IPS-11a (cell line): ENCODE data around the gene NXN.
"Not testable (repeated sequence)": the region's sequence is repeated elsewhere in the genome, so short reads cannot be mapped to it uniquely, and the experiment has no call there.

ENCODE experiments used
- H3K4me3 ChIP-seq: one replicate; pipeline ENCODE4 v1.5.1; 2013; ENCODE audit warnings: low read depth, low read length, control low read depth

Gene NXN

DNA sequence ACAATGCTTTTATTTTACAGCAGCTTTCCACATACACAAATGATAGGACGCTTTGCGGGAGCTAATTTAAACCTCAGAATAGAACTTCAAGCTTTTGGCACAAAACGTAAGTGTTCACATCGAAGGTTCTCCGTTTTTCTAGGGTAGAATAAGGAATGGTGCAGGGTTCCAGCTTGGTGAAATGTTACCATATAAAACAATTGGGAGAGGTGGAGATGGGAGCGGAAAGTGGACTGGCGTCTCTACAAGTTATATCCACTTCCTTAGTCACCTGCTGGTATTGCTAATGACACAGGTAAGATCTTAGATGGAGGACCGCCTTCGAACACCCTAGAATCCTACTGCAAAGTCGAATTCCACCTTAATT lies 1.7 kb upstream of the NXN start:
- no peak overlapping the region for H3K4me3 ChIP-seq

DNA sequence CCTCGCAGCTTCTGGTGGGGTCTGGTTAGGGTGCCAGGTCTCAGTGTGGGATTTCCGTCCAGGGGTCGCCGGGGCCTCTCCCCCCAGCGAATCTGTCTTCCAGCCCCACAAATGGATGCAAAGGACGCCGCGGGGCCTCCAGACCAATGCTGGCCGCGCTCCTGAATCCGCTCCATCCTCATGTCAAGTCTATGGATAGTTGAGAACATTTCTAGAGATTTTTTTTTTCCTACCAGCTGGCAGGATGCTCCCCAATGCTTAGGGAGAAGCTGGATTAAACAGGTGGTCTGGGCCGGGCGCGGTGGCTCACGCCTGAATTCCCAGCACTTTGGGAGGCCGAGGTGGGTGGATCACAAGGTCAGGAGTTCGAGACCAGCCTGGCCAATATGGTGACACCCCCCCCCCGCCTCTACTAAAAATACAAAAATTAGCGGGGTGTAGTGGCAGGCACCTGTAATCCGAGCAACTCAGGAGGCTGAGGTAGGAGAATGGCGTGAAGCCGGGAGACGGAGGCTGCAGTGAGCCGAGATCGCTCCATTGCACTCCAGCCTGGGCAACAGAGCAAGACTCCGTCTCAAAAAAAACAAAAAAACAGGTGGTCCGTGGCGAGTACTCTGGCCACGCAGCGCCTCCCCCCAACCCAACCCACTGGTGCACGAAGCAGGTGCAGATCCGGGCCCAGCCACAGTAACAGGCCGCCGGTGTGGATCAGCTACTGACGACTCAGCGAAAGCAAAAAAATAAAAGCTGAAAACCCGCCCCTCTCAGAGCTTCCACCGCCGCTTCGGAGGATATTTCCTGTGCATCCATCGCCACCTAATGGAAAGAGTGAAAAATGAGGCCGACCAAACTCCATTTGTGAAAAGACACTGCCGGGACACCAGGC lies 1.1 kb upstream of the NXN start:
- peak overlapping the region; percentile 39 for H3K4me3 ChIP-seq

DNA sequence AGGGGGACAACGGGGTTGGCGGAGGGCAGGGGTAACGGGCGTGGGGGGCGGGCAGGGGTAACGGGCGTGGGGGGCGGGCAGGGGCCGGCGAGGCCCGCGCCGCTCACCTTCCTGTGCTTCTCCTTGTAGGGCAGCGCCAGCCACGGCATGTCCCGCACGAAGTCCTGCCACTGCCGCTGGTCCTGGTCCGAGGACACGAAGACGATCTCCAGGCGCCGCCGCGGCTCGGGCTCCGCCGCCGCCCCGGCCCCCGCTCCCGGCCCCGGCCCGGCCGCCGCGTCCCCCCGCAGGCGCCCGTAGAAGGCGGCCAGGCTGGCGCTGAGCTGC lies 401 bp downstream of the NXN start:
- peak overlapping the region; percentile 78 for H3K4me3 ChIP-seq

DNA sequence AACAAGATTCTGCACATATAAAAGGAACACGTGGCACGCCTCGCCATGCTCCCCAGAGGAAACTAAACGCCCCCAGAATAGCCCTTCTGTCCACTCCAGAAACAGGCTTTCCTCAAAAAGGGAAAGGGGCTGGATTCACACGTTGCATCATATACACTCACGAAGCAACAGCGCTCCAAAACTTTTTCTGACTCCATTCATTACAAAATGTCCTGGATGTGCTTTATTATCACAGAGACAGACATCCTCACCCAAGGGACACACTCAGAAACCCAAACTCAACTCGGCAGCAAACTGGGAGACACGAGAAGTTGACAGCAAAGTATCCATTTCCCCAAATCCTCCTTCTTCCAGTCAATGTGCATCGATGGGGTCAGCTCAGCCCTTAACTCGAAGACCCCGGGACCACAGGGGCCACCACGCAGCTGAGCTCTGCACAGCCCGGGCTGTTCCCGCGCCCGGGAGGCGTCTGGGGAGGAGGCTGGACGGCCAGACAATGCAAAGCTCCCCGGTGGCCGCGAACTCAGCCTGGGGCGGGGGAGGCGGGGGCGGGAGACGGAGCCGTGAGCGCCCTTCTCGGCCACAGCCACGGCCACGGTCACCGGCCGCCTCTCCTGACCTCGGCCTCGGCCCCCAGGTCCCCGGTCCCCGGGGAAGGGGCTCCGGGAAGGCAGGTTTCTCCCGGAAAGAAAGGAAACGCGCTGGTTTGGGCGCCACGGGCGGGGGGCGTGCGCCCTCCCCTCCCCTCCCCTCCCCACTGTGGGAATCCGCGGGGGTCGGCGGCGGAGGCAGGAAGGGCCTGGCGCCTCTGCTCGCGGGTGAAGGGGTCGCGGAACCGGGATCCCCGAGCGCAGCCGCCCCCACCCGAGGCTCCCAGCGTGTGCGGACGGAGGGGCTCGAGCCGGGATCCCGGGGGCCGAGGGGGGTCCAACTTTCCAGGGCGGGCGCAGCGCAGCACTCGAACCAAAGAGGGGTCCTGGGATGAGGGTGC lies 1.2 kb downstream of the NXN start:
- peak overlapping the region; percentile 75 for H3K4me3 ChIP-seq

DNA sequence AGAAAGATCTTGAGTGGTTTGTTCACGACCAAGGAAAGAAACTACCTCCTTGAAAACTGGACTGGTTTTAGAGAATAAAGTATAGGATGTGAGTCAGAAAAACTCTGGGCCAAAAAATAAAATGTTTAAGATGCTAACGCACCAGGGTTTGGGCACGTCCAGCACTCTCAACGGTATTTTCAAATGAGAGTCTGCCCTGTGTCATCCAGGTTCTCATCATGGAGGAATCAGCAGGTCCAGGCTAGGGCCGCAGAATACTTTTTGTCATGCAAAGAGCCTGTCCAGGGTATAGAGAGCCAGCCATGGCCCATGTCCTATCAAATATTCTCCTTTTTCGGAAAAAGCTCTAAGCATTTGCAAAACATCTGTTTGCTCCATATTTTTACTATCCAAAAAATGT lies 2.4 kb downstream of the NXN start:
- peak overlapping the region; percentile 75 for H3K4me3 ChIP-seq

DNA sequence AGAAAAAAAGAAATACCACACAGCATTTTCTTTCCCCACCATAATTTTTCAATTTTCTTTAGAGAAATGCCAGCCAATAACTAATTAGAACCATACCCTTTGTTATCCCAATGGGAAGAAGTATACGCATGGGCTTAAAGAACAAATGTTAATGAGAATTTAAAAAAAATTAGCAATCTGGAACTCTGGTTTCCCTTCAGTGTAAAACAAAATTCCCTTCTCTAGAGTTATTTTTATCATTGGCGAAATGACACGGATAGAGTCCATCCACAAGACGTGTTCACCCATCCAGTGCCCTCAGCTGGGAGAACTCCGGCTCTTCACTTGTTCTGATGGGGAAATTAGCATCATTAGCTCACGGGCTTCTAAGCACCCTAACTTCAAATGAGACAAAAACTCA lies 3.3 kb downstream of the NXN start:
- H3K4me3 ChIP-seq = no peak overlapping the region

DNA sequence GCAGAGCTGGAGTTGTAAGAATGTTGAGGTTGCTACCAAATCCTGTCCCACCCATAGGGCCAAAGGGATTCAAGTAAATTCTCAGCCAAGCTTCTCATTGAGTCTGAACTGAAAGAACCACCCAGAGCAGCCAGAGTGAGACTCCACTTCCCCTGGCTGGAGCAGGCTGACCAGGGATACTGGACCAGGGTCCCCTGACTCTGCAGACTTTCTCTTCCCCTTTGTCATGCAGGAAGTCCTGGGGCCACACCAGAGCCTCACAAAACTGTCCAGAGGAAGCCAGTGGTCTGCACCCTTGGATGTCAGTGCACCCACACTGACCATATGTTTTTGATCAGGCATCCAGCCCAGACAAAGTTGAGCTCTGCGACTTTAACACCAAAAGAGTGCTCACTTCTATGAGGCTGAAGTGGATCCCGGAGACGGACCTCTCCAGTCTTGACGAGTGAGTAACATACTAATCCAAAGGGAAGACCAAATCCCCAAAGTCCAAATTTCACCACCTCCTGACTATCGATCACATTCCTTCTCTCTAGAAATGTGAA lies 4.1 kb downstream of the NXN start:
- no peak overlapping the region for H3K4me3 ChIP-seq

DNA sequence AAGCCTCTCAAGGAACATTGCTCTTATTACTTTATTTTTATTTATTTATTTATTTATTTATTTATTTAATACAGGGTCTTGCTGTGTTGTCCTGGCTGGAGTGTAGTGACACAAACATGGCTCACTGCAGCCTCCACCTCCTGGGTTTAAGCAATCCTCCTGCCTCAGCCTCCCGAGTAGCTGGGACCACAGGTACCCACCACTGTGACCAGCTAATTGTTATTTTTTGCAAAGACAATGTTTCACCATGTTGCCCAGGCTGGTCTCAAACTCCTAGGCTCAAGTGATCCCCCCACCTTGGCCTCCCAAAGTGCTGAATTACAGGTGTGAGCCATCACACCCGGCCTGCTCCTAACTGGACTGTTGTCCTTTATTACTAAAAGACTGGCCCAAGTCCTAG lies 4.8 kb downstream of the NXN start:
- H3K4me3 ChIP-seq = not testable (repeated sequence)

DNA sequence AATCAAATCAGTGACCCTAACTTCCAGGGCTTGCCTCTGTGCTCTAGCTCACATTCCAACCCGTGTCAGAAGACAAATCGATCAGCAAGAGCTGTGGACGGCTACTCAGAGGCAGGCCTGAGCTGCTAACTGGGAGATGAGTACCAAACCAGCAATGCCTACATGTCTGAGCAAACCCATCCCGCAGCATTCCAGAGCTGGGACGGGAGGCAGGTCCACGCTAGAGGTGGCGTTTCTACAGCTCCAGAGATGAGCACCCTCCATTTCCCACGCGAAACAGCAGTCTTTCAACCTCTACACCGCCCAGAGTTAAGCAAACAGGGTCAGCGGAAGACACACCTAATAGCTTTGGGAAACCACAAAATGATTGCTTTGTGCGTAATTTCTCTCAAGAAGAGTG lies 6.5 kb downstream of the NXN start:
- no peak overlapping the region for H3K4me3 ChIP-seq

DNA sequence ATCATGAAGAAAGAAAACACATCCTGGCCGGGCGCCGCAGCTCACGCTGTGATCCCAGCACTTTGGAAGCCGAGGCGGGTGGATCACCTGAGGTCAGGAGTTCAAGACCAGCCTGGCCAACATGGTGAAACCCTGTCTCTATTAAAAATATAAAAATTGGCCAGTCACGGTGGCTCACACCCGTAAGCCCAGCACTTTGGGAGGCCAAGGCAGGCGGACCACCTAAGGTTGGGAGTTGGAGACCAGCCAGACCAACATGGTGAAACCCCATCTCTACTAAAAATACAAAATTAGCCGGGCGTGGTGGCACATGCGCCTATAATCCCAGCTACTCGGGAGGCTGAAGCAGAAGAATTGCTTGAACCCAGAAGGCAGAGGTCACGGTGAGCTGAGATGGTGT lies 7.7 kb downstream of the NXN start:
- not testable (repeated sequence) for H3K4me3 ChIP-seq

DNA sequence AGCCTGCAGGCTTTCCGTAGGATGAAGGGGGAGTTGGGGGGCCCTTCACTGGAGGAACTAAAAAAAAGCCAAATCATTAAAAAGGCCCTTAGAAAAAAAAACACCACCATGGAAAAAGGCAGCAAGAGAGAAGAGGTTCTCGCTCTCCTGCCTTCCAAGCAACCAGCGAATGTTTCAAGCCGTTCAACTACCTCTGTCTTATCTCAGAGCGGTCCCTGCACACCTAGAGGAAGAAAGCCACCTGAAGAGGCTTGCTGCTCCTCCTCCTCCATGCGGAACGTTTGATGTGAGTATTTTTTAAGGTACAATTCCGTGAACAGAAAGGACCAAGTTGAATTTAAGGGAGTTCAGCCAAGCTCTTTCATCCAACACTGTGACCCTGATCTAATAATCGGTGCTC lies 9.2 kb downstream of the NXN start:
- H3K4me3 ChIP-seq = no peak overlapping the region

DNA sequence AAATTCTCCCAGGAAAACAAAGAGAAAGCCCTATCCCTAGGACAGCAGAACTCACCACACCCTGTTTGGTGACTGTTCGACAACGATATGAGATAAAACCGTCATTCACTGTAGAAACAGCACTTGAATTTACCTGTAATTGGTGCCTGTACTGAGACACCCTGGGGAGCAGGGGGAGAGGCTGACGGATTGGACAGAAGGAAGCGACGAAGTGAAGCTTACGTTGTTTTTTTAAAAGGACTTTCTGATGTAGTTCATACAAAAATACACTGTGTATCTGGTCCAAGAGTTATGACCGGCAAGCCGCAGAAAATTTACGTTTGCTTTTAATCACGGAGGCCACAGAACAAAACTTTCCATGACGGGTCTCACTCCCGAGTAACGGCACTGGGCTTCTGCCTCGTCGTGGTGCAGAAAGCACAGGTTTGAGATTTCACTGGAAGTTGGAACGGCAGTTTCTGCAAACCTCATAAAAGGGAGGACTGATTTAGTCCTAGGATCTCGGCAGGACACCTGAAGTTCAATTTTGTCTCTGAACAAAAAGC lies 9.7 kb downstream of the NXN start:
- H3K4me3 ChIP-seq = no peak overlapping the region

DNA sequence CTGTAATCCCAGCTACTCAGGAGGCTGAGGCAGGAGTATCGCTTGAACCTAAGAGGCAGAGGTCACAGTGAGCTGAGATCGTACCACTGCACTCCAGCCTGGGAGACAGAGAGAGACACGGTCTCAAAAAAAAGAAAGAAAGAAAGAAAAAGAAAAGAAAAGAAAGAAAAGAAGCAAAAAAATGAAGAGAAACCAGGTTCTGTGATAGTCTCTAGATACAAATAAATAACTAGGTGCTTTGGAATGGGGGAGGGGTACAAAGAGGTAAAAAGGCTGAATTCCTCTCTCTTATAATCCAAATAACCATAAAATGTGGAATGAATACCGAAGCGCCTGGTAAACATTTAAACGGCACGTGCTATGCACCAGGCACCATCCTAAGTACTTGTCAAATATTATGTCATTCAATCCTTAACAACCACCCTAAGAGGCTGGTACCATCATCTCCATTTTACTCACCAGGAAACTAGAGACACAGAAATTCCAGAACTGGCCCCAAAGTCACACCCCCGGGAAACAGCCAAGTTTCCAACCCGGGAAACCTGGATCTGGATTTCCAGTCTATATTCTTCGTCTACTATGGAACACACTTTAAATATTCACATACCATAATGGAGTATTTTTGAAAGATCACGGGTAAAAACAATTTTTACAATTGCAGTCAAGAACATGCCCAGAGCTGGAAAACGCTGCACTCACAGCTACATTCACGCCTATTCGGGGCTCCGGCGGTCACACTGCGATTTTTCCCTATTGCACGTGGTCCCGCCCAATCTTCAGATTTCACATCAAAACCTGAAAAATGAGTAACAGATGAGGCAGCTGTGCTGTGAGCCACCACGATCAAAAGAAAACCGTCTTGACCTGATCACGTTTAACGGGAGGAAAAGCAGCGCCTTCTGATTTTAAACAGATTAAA lies 10.5 kb downstream of the NXN start:
- no peak overlapping the region for H3K4me3 ChIP-seq

DNA sequence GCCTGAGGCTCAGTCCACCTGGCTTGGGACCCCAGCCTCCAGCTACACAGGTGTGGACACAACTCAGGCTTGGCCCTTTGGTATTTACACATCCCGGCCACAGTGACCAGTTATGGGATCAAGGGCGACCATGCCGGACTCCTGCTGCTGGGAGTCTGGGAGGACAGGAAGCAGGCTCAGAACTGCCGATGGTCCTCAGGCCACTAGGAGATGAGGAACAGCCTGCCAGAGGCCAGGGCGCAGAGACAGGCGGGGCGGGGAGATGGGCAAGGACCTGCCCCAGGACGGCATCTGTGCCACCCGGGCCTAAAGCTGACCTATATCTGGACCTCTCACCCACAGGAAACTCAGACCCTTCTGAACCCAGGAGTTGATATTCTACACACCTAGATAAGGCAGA lies 12.5 kb downstream of the NXN start:
- no peak overlapping the region for H3K4me3 ChIP-seq

DNA sequence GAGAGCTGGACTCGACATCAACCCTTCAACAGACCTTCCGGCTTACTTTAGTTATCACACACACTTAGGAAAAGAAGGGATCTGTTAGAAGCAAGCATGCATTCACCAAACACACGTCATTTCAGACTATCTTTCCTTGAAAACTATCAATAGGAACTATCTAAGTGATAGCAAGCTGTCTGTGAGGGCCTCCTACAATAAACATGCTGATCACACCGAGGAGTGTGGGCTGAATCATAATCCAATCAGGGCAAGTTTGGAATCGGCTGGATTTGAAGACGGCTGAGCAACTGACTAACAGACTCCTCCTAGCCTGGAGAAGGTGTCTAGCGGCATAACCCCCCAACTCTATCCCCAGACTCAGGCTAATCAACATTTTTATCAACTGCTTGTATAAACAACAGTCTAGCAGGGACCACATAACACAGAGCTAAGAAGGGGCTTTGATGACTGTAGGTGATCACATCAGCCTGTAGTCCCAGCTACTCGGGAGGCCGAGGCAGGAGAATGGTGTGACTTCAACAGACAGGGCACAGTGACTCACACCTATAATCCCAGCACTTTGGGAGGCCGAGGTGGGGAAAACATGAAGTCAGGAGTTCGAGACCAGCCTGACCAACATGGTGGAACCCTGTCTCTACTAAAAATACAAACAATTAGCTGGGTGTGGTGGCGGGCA lies 14.1 kb downstream of the NXN start:
- no peak overlapping the region for H3K4me3 ChIP-seq

DNA sequence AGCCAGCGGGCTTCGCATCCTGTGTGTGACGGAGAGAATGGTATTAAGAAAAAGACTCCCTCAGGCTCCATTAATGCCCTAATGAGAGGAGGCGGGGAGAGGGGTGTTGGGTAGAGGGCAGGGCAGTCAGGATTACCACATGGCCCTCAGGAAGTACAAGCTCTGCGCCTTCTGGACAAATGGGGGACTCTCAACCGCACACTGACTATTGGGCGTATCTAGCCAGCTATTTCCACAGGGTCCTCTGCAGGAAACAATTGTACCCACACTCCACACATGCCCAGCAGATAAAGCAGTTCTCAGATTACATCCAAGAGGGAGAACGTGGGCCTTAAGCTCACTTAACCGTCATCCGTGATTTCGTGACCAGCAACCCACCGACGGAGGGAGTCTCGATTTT lies 14.7 kb downstream of the NXN start:
- no peak overlapping the region for H3K4me3 ChIP-seq

DNA sequence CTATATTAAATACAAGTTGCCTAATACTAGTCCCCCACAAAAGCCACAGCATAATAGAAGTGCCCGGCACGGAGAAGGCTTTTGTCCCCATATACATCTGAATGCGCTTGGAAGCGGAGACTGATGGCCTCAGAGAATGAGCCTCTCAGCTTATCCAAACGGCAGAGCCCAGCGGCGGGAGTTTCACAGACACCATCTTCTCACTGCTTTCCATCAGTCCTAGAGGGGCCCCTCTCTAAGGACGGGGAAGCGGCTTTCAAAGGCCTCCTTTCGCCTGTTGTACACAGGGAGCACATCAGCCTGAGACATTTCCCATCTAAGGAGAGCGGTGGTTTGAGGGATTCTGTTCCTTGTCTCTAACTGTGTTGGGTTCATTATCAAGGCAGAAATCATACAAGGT lies 16.9 kb downstream of the NXN start:
- H3K4me3 ChIP-seq = no peak overlapping the region

DNA sequence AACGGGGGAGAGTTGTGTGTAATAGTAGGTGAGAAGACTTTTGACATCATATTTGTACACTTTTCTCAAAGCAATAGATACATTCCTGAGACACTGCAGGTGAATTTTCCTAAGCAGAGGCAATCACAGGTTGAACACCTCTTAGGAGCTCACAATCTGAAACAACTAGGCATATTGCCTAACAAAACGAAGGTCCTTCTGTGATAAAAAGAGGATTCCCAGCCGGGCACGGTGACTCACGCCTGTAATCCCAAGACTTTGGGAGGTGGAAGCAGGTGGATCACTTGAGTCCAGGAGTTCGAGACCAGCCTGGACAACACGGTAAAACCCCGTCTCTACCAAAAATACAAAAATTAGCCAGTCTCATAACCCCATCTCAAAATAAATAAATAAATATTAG lies 17.4 kb downstream of the NXN start:
- H3K4me3 ChIP-seq = no peak overlapping the region

DNA sequence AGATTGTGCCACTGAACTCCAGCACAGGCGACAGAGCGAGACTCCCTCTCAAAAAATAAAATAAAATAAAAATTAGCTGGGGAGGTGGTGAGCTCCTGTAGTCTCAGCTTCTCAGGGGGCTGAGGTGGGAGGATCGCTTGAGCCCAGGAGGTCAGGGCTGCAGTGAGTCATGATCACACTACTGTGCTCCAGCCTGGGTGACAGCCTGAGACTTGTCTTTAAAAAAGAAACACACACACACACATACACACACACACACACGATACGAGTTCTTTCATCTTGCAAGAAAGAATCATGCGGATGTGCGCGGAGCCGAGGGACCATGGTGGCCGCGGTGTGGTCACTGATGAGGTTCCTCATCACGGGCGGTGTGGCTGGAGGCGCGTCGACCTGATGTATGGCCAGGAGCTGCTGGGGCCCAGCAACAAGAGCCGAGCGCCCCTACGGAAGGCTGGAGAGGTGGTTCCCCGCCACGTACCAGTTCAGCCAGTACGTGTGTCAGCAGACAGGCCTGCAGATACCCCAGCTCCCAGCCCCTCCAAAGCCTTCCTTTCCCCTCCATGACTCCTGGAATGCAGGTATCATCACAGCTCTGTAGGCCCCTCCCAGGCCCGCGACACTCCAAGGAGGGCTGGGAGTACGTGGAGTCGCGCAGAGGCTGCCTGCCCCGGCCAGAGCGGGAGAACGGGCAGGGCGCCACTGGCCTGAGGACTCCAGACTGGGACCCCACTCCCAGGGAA lies 20.7 kb downstream of the NXN start:
- no peak overlapping the region for H3K4me3 ChIP-seq
